ENCODE data around the gene PROSER3. TPM values are rescaled to one million over a fixed set of nuclear protein-coding genes. Genes with fewer than 3 reads are reported as not detected.

PROSER3 gene
- total and polyA plus RNA-seq, 9 of the 15 experiments (the other 6 are each of a cell fraction or from before 2014, with no cell fraction given), result 1.0 to 39.5 (median 5.1) TPM

DNA sequence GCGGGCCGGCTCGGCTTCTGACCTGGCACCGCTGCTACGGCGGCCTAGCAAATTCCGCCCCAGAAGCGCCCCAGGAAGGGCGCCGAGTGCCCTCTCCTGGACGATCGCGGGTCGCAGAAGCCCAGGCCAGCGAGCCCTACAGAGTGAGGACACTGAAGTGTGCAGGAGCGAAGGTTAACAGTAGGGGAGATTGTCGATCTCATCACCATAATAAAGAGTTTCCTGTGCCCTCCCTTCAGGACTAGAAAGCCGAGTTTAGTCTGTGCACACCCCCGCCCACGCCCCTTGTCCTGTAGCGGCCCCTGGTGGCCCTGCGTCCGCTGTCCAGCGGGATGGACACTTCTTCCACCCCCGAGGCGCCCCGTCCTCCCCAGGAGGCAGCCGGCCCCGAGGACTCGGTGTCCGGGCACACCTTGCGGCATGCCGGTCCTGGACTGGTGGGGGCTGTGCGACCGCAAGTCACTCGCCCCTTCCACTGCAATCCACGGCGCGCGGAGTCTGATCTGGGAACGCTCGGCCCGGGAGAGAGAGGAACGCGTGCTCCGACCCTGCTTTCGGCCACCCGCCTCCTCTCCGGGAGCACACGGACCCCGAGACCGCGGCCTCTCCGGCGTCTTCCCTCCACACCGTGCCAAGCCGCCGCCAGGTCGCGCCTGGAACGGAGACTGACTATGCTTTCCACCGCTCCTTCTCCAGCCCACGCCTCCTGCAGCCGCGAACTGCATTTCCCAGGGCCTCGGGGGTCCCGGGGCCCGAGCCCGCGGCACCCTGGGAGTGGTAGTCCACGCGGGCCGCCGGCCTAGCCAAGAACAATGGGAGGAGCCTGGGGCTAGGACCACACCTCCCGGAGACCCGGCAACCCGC is 40.9 kb upstream of the PROSER3 start (continued):
- TF ChIP-seq ZHX1 (conservative IDR thresholded peaks at IDR 0.05; ENCODE audit: low read length) (no peak), CLOCK (CRISPR knock-in tag; IDR thresholded peaks at IDR 0.05; ENCODE audit: borderline replicate concordance) (no peak), ATF6 (CRISPR knock-in tag; IDR thresholded peaks at IDR 0.05) (0 out of 2 replicates have a peak, but pooled peaks have one; percentile 19), KLF6 (CRISPR knock-in tag; IDR thresholded peaks at IDR 0.05; ENCODE audit: borderline replicate concordance) (no peak; the same call in 1 of the 2 replicates)
- TF ChIP-seq, protein P1, sequence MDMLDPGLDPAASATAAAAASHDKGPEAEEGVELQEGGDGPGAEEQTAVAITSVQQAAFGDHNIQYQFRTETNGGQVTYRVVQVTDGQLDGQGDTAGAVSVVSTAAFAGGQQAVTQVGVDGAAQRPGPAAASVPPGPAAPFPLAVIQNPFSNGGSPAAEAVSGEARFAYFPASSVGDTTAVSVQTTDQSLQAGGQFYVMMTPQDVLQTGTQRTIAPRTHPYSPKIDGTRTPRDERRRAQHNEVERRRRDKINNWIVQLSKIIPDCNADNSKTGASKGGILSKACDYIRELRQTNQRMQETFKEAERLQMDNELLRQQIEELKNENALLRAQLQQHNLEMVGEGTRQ (CRISPR knock-in tag; IDR thresholded peaks at IDR 0.05), result 0 out of 2 replicates have a peak, but pooled peaks have one; percentile 12

Data from K562 (cell line).